HG02943 (cell line): Measurements from ENCODE around the gene FN3KRP.

Experiments used
- ATAC-seq: cut with Tn5 transposase; IDR thresholded peaks from one replicate; pipeline ENCODE4 v1.9.1; 2021; ENCODE audit warnings: mild to moderate bottlenecking, low read depth, moderate library complexity; ENCODE audit not compliant: unreplicated experiment

The FN3KRP gene

GRCh38 chr17:82716203-82717010 lies at the start of gene FN3KRP:
TSS of gene FN3KRP (plus strand) at chr17:82716706. CDS start at chr17:82716756, 50 bp downstream.
- peak; percentile 51 for ATAC-seq

- no peak for ATAC-seq
Measured at GRCh38 chr17:82666931-82667667, 49.4 kb upstream of the FN3KRP start.

GRCh38 chr17:82667668-82668000 lies 48.9 kb upstream of the FN3KRP start:
- no peak for ATAC-seq

- no peak for ATAC-seq
Measured at GRCh38 chr17:82668024-82668630, 48.4 kb upstream of the FN3KRP start.

GRCh38 chr17:82668631-82669099 lies 47.8 kb upstream of the FN3KRP start:
- no peak for ATAC-seq

GRCh38 chr17:82670661-82671450 lies 45.6 kb upstream of the FN3KRP start:
- no peak for ATAC-seq

- no peak for ATAC-seq
Measured at GRCh38 chr17:82674656-82675475, 41.6 kb upstream of the FN3KRP start.

- no peak for ATAC-seq
Measured at GRCh38 chr17:82675476-82676245, 40.8 kb upstream of the FN3KRP start.

GRCh38 chr17:82677353-82677925 lies 39.1 kb upstream of the FN3KRP start:
- ATAC-seq: no peak

GRCh38 chr17:82678265-82678891 lies 38.1 kb upstream of the FN3KRP start:
- no peak for ATAC-seq

- ATAC-seq: no peak
Measured at GRCh38 chr17:82679586-82680465, 36.7 kb upstream of the FN3KRP start.

GRCh38 chr17:82681547-82681946 lies 35.0 kb upstream of the FN3KRP start:
- ATAC-seq: no peak

- no peak for ATAC-seq
Measured at GRCh38 chr17:82683534-82683933, 33.0 kb upstream of the FN3KRP start.

GRCh38 chr17:82684228-82684841 lies 32.2 kb upstream of the FN3KRP start:
- no peak for ATAC-seq

GRCh38 chr17:82685291-82685690 lies 31.2 kb upstream of the FN3KRP start:
- no peak for ATAC-seq

GRCh38 chr17:82686366-82687324 lies 29.9 kb upstream of the FN3KRP start:
- no peak for ATAC-seq
